Adrenal gland (tissue), 5 donors: ENCODE data around the gene PRKG1.

Source experiments
- CTCF ChIP-seq, 6 experiments: fragments of 450-650 bp in 4 of 6; fragments of 200-600 bp in 2 of 6; sonication (generic) in 1 of 6; IDR thresholded peaks; 1 replicate in 5 of 6; 2 replicates in 1 of 6; pipeline versions ENCODE4 v1.5.1 to v1.8.0; 2016 to 2021; ENCODE audit warnings: antibody characterized with exemption in 6 of 6, mild to moderate bottlenecking in 2 of 6, moderate library complexity in 1 of 6
- POLR2A ChIP-seq, 2 donors: fragments of 450-650 bp; IDR thresholded peaks; one replicate each; pipeline ENCODE4 v1.6.1; 2017; ENCODE audit warnings: antibody characterized with exemption in 2 of 2, mild to moderate bottlenecking in 2 of 2, moderate library complexity in 1 of 2
- donor health status: DM: no; HTN: no; CAD: no.

- TF ChIP-seq POLR2A (IDR thresholded peaks at IDR 0.05) (no peak), CTCF (IDR thresholded peaks at IDR 0.05) (no peak)
These were observed 624.3 kb downstream of the PRKG1 start for GRCh38 chr10:51698473-51699063.
